HG03025 (cell line): Measurements from ENCODE around the gene PCDHB6.
"Not testable (repeated sequence)": the region's sequence is repeated elsewhere in the genome, so short reads cannot be mapped to it uniquely, and the experiment has no call there.

Source experiments
- ATAC-seq: cut with Tn5 transposase; IDR thresholded peaks from one replicate; pipeline ENCODE4 v1.9.1; 2021; ENCODE audit warnings: mild to moderate bottlenecking, moderate library complexity; ENCODE audit not compliant: unreplicated experiment, low FRiP score

PCDHB6 gene

DNA sequence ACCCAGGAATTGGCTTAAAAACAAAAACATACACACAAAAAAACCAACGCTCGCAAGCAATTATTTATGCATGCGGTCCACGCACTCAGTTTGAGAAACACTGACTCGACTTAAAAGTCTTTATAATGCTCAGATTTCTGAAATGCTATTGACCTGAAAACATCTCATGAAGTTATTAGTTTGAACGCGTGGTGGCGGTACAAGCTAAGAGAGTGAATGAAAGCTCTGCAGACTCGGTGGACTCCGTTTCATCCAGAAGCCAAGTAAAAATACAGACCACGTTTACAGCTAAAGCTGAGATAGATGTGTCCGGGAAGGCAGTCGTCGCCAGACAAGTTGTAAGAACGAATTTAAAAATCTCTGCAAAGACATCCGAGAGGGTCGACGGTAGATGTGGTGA is at the start of gene PCDHB6:
TSS of gene PCDHB6 (plus strand) at position 246 of the 400 bp plus-strand sequence. CDS start 201 bp downstream, outside the sequence.
- ATAC-seq: no peak

DNA sequence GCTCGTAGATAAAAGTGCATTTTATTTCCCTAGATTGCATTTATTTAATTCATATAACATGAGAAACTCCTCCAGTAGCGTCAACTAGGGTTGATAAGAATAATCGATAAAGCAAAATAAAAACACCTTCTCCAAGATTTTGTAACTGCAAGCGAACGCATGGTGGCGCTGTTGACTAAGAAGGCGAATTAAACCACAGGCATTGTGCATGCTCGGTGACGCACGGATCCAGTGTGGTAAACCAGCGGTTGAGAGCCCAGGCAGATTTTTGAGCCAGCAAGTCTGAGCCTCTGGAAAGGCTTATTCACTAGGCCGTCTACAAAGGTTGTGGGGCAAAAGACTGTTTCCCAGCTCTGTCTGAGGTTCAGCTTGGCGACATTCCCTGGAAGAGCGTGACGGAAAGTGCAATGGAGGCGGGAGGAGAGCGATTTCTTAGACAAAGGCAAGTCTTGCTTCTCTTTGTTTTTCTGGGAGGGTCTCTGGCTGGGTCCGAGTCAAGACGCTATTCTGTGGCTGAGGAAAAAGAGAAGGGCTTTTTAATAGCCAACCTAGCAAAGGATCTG is 49.5 kb upstream of the PCDHB6 start, which contains the start of gene PCDHB3:
TSS of gene PCDHB3 (plus strand) at position 231 of the 563 bp plus-strand sequence. CDS start at position 408, 177 bp downstream.
- no peak for ATAC-seq

DNA sequence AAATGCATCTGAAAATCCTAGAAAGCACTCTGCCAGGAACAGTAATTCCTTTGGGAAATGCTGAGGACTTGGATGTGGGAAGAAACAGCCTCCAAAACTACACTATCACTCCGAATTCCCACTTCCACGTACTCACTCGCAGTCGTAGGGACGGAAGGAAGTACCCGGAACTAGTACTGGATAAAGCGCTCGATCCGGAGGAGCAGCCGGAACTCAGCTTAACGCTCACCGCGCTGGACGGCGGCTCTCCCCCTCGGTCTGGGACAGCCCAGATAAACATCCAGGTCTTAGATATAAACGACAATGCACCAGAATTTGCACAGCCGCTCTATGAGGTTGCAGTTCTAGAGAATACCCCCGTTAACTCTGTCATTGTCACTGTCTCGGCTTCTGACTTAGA is 48.8 kb upstream of the PCDHB6 start:
- no peak for ATAC-seq

DNA sequence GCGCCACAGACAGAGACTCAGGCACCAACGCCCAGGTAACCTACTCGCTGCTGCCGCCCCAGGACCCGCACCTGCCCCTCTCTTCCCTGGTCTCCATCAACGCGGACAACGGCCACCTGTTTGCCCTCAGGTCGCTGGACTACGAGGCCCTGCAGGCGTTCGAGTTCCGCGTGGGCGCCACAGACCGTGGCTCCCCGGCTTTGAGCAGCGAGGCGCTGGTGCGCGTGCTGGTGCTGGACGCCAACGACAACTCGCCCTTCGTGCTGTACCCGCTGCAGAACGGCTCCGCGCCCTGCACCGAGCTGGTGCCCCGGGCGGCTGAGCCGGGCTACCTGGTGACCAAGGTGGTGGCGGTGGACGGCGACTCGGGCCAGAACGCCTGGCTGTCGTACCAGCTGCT is 47.8 kb upstream of the PCDHB6 start:
- ATAC-seq: not testable (repeated sequence)

DNA sequence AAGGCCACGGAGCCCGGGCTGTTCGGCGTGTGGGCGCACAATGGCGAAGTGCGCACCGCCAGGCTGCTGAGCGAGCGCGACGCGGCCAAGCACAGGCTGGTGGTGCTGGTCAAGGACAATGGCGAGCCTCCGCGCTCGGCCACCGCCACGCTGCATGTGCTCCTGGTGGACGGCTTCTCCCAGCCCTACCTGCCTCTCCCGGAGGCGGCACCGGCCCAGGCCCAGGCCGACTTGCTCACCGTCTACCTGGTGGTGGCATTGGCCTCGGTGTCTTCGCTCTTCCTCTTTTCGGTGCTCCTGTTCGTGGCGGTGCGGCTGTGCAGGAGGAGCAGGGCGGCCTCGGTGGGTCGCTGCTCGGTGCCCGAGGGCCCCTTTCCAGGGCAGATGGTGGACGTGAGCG is 47.4 kb upstream of the PCDHB6 start:
- ATAC-seq: not testable (repeated sequence)

- no peak for ATAC-seq
Measured at GRCh38 chr5:141105350-141105749, 44.5 kb upstream of the PCDHB6 start.

GRCh38 chr5:141119250-141119649 is 30.6 kb upstream of the PCDHB6 start:
- no peak for ATAC-seq

DNA sequence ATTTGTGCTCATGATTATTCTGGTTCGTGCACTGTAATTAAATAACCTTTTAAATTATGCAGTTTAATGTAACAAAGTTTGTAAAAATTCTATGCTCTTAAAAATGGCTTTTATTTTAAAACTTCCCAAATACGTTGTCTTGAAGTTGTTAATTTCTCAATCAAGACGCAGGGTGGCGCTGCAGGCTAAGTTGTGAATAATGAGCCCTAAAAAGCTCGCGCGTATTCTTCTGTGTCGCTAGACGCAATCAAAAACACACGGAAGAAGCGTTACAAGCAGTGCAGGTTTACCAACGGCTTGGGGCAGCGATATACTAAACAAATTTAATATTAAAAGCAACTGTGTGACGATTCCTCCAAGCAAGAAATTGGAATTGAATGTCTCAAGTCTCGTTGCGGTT is 28.3 kb upstream of the PCDHB6 start, which contains the start of gene PCDHB4:
TSS of gene PCDHB4 (plus strand) at position 256 of the 400 bp plus-strand sequence. CDS start 181 bp downstream, outside the sequence.
- no peak for ATAC-seq

GRCh38 chr5:141121985-141122384 is 27.9 kb upstream of the PCDHB6 start:
- ATAC-seq: no peak

- not testable (repeated sequence) for ATAC-seq
Measured at GRCh38 chr5:141123396-141124135, 26.3 kb upstream of the PCDHB6 start.

GRCh38 chr5:141127305-141127704 is 22.6 kb upstream of the PCDHB6 start:
- ATAC-seq: no peak

DNA sequence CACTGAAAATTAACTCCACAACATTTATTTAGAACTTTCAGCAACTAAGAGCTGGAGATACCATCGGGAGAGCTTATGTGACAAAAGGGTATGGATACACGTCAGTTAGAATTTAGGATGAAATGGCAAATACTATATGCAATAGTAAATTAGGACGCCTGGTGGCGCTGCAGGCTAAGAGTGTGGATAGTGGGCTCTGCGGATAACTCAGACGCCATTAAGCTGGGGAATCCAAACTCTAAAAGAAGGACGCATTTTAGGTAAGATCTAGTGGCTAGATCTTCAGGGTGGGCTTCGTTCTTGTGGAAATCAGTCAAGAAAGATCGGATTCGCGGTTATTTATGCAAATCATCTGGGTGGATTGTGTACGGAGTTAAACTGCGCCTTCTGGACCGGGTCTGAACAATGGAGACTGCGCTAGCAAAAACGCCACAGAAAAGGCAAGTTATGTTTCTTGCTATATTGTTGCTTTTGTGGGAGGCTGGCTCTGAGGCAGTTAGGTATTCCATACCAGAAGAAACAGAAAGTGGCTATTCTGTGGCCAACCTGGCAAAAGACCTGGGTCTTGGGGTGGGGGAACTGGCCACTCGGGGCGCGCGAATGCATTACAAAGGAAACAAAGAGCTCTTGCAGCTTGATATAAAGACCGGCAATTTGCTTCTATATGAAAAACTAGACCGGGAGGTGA is 14.7 kb upstream of the PCDHB6 start, which contains the start of gene PCDHB5:
TSS of gene PCDHB5 (plus strand) at position 177 of the 688 bp plus-strand sequence. CDS start at position 406, 229 bp downstream.
- ATAC-seq: no peak

GRCh38 chr5:141135718-141136266 is 14.1 kb upstream of the PCDHB6 start:
- no peak for ATAC-seq

DNA sequence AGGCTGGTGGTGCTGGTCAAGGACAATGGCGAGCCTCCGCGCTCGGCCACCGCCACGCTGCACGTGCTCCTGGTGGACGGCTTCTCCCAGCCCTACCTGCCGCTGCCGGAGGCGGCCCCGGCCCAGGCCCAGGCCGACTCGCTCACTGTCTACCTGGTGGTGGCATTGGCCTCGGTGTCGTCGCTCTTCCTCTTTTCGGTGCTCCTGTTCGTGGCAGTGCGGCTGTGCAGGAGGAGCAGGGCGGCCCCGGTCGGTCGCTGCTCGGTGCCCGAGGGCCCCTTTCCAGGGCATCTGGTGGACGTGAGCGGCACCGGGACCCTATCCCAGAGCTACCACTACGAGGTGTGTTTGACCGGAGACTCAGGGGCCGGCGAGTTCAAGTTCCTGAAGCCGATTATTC is 12.5 kb upstream of the PCDHB6 start:
- ATAC-seq: not testable (repeated sequence)

GRCh38 chr5:141150224-141150992 is 551 bp downstream of the PCDHB6 start:
- ATAC-seq: no peak

DNA sequence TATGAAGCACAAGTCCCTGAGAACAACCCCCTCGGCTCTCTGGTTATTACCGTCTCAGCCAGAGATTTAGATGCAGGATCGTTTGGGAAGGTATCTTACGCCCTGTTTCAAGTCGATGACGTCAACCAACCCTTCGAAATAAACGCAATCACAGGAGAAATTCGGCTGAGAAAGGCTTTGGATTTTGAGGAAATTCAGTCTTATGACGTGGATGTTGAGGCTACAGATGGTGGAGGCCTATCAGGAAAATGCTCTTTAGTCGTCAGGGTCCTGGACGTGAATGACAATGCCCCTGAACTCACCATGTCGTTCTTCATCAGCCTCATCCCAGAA is 1.1 kb downstream of the PCDHB6 start:
- ATAC-seq: no peak

- ATAC-seq: not testable (repeated sequence)
Measured at GRCh38 chr5:141151632-141152031, 1.8 kb downstream of the PCDHB6 start.

DNA sequence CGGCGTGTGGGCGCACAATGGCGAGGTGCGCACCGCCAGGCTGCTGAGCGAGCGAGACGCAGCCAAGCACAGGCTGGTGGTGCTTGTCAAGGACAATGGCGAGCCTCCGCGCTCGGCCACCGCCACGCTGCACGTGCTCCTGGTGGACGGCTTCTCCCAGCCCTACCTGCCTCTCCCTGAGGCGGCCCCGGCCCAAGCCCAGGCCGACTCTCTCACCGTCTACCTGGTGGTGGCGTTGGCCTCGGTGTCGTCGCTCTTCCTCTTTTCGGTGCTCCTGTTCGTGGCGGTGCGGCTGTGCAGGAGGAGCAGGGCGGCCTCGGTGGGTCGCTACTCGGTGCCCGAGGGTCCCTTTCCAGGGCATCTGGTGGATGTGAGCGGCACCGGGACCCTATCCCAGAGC is 2.2 kb downstream of the PCDHB6 start:
- not testable (repeated sequence) for ATAC-seq

- ATAC-seq: no peak
Measured at GRCh38 chr5:141155540-141156374, 5.9 kb downstream of the PCDHB6 start.
